PFSK-1 (cell line): ENCODE measurements around the gene PTAR1.

Experiments used
- FOXP2 ChIP-seq: optimal IDR thresholded peaks from 2 replicates; pipeline ENCODE3; 2011; ENCODE audit warnings: borderline replicate concordance, control low read depth, inconsistent platforms; ENCODE audit not compliant: insufficient read depth; ENCODE audit errors: extremely low read length, extremely low read depth
- POLR2AphosphoS5 ChIP-seq: IDR thresholded peaks from 2 replicates; pipeline ENCODE4 v1.6.1; 2012; ENCODE audit warnings: low read depth, mild to moderate bottlenecking, control low read depth, low read length, moderate library complexity
- REST ChIP-seq, 2 experiments: IDR thresholded peaks; 2 replicates each; pipeline versions ENCODE4 v1.6.1 to v1.8.0; 2011 to 2012; ENCODE audit warnings: low read depth in 2 of 2, low read length in 2 of 2, control low read depth in 1 of 2, inconsistent platforms in 1 of 2, mild to moderate bottlenecking in 1 of 2, moderate library complexity in 1 of 2; ENCODE audit not compliant: insufficient read depth in 1 of 2
- SIN3A ChIP-seq: IDR thresholded peaks from 2 replicates; pipeline ENCODE4 v1.6.1; 2012; ENCODE audit warnings: mild to moderate bottlenecking, low read length, moderate library complexity, borderline replicate concordance; ENCODE audit not compliant: insufficient read depth
- TAF1 ChIP-seq: IDR thresholded peaks from 2 replicates; pipeline ENCODE4 v1.6.1; 2012; ENCODE audit warnings: low read length, control low read depth, borderline replicate concordance; ENCODE audit not compliant: insufficient read depth

Gene PTAR1

GRCh38 chr9:69771775-69772418 is 12.1 kb upstream of the PTAR1 start:
- TF ChIP-seq SIN3A: no peak
- TF ChIP-seq FOXP2: no peak
- TF ChIP-seq REST (IDR thresholded peaks at IDR 0.05; ENCODE audit: insufficient read depth in 1 of 2, low read depth in 2 of 2, low read length in 2 of 2): no peak
- TF ChIP-seq TAF1: no peak
- no peak for TF ChIP-seq POLR2AphosphoS5

- TF ChIP-seq REST (IDR thresholded peaks at IDR 0.05; ENCODE audit: insufficient read depth in 1 of 2, low read depth in 2 of 2, low read length in 2 of 2) (no peak), SIN3A (no peak), FOXP2 (no peak)
Measured at GRCh38 chr9:69768716-69769115, 8.9 kb upstream of the PTAR1 start.

GRCh38 chr9:69768101-69768500 is 8.3 kb upstream of the PTAR1 start:
- TF ChIP-seq TAF1 (no peak), FOXP2 (no peak), REST (IDR thresholded peaks at IDR 0.05; ENCODE audit: insufficient read depth in 1 of 2, low read depth in 2 of 2, low read length in 2 of 2) (no peak), SIN3A (no peak), POLR2AphosphoS5 (no peak)

GRCh38 chr9:69762527-69762926 is 2.7 kb upstream of the PTAR1 start:
- TF ChIP-seq REST (IDR thresholded peaks at IDR 0.05; ENCODE audit: insufficient read depth in 1 of 2, low read depth in 2 of 2, low read length in 2 of 2) (no peak), FOXP2 (no peak), POLR2AphosphoS5 (no peak), TAF1 (no peak), SIN3A (no peak)

GRCh38 chr9:69760278-69760610 is 433 bp upstream of the PTAR1 start:
- TF ChIP-seq TAF1 (no peak), FOXP2 (no peak), POLR2AphosphoS5 (no peak), REST (IDR thresholded peaks at IDR 0.05; ENCODE audit: insufficient read depth in 1 of 2, low read depth in 2 of 2, low read length in 2 of 2) (no peak), SIN3A (no peak)
